AG09309 (cell line): ENCODE results near the gene NAB1.

Source experiments
- DNase-seq: peaks from one replicate; pipeline ENCODE4 v3.0.0-alpha.2; 2010; ENCODE audit warnings: low read depth
- H3K4me3 ChIP-seq: 2 replicates; pipeline ENCODE4 v1.5.1; 2011; ENCODE audit warnings: mild to moderate bottlenecking, low read depth, low read length, moderate library complexity; ENCODE audit not compliant: control insufficient read depth
- TF ChIP-seq, protein P1 (sequence below): IDR thresholded peaks from 2 replicates; pipeline ENCODE4 v1.5.1; 2011; ENCODE audit warnings: mild to moderate bottlenecking, low read depth, low read length, inconsistent platforms; ENCODE audit not compliant: insufficient read depth, control insufficient read depth; ENCODE audit errors: missing control alignments

The NAB1 gene

DNA sequence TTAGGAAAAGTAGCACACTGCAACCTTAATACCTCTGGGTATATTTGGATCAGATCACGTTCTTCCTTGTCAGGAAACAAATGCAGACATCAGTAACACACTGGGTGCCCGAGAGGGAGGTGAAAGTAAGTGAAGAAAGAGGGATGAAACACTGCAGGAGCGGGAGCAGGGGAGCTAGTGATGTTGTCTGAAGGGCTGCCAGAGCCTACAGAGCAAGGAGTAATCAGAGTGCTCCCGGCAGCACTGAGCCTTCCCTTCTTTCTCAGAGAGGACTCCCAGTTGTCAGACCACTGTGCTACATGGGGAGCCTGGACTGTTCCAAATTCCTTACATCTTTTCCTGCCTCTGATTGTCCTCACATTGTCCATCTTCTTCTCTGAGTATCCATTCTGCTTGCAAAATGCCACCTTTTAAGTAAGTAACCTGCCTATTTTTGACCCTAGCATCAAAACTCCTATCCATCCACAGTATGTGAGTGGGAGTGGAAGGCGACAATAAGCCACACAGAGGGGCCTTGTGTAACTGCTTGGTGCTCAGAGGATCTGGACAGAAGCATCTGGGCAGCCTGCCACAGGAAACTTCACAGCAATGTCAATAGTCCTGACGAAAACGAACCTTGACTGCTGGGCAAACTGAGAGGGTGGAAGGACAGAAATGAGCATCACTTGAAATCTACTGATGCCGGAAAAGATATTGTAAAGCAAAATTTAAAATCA is 10.8 kb upstream of the NAB1 start:
- no peak overlapping the region for H3K4me3 ChIP-seq
- DNase-seq = no peak
- TF ChIP-seq, protein P1, sequence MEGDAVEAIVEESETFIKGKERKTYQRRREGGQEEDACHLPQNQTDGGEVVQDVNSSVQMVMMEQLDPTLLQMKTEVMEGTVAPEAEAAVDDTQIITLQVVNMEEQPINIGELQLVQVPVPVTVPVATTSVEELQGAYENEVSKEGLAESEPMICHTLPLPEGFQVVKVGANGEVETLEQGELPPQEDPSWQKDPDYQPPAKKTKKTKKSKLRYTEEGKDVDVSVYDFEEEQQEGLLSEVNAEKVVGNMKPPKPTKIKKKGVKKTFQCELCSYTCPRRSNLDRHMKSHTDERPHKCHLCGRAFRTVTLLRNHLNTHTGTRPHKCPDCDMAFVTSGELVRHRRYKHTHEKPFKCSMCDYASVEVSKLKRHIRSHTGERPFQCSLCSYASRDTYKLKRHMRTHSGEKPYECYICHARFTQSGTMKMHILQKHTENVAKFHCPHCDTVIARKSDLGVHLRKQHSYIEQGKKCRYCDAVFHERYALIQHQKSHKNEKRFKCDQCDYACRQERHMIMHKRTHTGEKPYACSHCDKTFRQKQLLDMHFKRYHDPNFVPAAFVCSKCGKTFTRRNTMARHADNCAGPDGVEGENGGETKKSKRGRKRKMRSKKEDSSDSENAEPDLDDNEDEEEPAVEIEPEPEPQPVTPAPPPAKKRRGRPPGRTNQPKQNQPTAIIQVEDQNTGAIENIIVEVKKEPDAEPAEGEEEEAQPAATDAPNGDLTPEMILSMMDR = no peak

DNA sequence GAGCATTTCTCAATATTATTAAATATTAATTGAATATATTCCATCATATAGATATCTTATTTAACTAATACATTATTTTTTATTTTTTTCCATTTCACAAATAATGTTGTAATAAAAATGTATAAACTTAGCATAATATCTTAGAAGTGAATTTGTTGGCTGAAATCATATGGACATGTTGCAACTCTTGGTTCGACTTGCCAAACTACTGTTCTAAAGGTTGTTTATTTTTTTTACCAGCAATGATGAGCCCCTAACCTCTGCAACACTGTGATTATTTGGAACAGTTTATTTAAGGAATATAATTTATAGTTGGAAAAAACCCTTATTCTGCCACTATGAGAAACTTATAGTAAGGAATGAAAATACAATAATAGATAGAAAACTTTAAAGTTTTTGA is 8.8 kb upstream of the NAB1 start:
- H3K4me3 ChIP-seq = no peak overlapping the region
- TF ChIP-seq, protein P1 = no peak
- DNase-seq = no peak

DNA sequence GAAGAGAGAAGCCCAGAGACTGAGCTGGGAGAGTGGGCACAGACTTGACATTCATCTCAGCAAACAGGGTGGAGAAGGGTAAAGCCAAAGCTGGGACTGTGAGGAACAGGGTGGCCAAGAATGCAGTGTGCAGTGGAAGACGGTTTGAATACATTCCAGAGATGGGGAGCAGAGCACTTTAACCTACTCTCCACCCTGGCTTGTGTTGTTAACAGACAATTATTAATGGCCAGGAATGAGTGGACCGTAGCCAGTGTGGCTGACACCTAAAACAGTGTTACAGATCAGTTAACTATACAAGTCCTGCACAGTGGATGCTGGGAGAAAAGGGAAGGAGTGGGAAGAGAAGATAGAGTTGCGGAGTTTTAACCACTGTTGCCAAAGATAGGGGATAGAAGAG is 7.4 kb upstream of the NAB1 start:
- no peak overlapping the region for H3K4me3 ChIP-seq
- TF ChIP-seq, protein P1 = no peak
- no peak for DNase-seq

DNA sequence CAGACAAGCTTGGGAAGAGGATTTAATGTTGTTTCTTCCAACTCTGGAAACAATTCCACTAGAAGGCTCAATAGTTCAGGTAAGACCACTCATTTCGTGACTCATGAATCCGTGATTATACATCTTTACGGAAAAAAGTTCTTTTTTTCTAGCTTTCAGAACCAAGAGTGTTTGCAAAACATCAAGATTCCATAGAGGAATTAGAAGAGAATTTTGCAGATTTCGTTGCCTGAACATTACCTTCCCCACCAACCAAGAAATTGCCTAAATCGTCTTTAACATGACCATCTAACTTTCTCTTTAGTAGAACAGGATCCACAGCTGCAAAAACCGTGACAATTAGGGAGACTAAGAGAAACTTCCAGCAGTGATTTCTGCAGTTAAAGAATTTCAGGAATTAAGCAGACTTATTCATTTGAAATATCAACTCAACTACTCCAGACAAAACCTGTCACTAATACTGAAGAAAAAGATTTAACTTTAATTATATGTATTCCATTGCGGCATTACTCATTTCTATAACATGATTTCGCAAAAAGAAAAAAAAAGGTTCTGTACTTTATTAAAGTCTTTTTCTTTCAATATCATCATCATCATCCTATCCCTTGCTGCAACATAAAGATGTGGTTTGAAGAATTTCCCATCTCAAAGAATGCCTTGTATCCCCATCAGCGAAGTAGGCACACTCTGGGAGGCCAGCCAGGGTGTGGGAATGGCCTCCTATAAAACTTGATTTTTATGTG is 1.9 kb upstream of the NAB1 start:
- TF ChIP-seq, protein P1 = no peak
- no peak overlapping the region; the same call in 1 of the 2 replicates for H3K4me3 ChIP-seq
- DNase-seq = no peak

DNA sequence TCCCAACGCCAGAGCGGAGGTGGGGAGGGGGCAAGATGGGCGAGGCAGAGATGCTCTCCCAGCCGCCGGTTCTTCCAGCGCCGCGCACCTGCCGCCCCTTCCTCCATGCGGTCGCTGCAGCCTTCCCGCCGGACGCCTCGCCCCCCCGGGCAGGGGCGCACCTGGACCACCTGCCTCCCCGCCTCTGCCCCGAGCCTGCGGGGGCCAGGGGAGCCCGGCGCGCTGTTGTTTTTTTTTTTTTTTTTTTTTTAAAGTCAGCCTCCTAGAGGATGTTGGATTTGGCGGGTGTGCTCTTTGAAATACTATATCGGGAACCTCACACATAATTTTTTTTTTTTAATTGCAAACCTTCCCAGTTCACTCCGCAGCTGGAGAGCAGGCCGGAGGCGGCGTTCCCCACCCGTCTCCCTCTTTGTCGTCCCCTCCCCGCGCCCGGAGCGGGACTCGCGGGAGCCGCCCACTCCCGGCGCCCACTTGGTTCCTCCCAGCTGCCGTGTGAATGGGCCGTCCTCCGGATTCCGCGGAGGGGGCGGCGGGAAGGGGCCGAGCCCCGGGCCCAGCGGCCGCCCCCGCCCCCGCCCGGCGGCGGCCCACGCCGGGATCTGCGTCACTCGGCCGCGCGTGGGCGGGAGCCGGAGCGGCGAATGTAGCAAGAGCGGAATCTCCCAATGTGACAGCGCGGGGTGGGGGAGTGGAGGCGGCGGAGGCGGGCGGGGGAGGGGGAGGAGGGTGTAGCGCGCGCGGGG is 421 bp upstream of the NAB1 start:
- peak overlapping the region; percentile 78 for H3K4me3 ChIP-seq
- peak; percentile 43 for DNase-seq
- TF ChIP-seq, protein P1 = no peak

DNA sequence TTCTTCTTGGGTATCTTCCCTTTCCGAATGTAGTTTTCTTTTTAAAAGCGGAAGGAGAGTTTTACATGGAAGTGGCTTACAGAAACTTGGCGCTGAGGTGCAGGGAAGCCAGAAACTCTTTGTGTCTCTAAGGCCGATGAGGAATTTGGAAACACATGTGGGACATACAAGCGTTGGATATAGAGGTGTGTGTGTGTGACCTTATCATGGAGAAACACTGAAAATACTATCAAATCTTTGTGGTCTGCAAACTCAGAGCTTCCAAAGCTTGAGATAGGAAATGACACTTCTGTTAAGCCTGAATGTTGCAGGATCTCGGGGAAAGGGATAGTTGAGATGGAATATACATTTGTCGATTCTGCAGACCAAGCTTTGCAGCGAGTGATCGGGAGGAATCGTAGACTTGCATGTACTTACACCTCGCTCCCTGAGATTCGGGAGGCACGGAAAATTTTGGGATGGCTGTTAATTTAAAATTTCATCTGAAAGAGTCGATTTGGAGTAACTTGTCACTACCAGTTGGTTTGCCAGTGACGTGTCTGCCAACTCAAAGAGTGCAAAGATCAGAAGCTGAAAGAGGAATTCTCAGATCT is 1.0 kb downstream of the NAB1 start:
- H3K4me3 ChIP-seq = peak overlapping the region; percentile 78
- no peak for DNase-seq
- TF ChIP-seq, protein P1 = no peak
